Activated T-cell treated with anti-CD3 and anti-CD28 coated beads for 1 hour (primary cell): Measurements from ENCODE around the gene BST1.
"Not testable (repeated sequence)": the region's sequence is repeated elsewhere in the genome, so short reads cannot be mapped to it uniquely, and the experiment has no call there.

ENCODE experiments used
- DNase-seq: peaks from one replicate; pipeline ENCODE4 v3.0.0-alpha.2; 2020; ENCODE audit warnings: low read depth

Gene BST1

DNA sequence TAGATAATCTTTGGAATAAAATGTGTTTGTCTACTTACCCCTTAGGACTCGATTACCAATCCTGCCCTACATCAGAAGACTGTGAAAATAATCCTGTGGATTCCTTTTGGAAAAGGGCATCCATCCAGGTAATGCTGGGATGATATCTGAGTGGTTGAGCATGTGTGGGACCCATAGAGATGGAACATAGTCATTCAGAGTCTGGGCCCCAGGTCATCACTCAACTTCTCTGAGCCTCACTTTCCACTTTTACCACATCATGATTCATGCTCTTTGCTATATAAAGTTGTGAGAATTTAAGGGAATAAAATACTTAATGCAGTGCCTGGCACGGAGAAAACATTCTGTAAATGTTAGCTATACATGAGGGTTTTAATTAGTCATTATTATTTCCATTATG lies 8.9 kb downstream of the BST1 start:
- DNase-seq: no peak

DNA sequence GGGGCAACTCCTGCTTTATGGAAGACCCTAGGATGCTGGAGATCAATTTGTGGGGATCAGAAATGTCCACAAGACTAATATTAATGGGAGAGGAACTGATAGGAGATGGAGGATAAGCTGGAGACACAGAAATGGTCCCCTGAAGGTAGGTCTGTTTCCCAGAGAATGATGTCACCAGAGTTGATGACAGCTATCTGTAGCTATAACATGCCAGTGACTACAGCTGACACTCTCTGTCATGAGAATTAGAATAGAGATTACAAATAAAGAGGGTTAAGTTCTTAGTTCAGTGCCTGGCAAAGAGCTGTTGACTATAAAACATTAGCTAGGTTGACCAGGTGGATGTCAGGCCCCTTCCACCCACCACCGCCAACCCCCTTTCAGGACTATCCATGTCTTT lies 9.3 kb downstream of the BST1 start:
- no peak for DNase-seq

DNA sequence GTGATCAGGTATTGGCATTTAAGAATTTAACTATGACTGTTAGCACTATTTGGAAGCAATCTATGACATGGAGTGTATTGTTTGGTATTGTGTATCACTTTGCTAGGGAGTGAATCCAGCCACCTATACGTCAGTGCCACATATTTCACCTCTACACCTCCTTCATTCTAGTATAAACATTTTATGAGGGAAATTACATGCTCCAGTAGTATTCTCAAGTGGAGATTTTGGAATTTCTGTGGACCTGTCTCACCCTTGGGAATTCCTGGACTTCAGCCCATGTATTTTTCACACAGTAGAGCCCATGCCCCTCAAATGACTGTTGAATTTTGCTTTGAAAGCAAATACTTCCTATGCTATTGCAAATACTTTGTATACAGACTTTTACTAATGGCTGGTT lies 11.3 kb downstream of the BST1 start:
- DNase-seq: no peak

DNA sequence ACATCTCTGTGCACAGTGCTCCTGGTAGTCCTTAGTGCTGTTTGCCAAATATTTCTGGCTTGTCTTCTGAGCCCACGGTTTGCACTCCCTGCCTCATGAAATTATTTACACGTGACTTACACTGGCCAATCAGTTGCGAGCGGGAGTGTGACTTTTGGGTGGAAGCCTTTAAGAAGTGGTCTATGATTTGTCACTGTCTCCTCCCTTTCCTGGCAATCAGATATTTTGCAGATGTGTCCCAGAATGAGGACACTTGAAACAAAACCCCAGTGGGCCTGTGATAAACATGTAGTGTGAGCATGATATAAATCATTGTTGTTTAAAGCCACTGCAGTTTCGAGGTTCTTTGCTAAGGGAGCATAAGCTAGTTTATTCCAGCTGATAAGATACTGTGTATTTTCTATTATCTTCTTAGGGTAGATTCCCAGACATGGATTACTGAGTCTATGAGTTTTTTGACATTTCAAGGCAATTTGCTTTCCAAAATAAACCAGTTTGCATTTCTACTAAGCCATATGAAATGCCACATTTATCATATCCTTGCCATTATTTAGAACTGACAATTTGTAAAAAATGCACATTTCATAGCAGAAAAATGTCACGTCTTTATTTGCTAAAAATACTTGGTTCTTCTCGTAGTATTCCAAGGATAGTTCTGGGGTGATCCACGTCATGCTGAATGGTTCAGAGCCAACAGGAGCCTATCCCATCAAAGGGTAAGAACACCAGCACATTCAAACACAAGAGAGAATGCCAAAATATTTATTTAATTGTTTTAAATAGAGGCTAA lies 12.0 kb downstream of the BST1 start:
- DNase-seq: no peak

DNA sequence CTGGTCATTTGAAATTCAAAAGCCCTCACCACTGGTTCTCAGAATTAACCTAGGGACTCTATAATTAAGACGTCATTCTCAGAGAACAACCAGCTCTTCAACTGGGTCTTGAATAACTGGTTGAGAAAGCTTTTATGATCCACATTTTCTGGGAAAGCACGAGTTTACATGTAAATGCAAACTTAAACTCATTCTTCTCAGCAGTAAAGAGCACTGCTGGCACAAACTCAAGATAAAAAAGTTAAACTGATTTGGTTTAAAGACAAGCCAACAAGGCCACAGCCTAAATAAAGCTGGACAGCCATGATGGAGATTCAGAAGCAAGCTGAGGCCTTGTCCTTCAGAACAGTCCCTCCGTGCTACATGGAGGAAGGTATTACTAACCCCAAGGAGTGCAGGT lies 13.2 kb downstream of the BST1 start:
- no peak for DNase-seq

DNA sequence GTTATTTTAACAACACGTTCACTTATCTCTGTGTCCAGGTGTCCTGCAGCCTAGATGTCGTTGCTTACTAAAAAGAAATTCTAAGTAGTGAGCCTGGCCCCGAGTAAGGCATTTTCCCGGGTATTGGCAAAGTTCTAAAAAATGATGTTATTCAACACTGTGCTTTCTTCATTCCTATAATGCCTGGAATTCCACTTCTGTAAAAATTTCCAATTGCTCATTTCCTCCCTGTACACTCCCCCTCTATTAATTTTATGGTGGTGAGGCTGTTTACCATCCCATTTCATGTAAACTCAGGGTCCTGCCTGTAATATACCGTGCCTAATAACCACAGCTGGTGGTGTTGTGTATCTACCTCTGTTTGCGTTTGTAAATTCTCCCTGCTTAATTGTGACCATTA lies 14.2 kb downstream of the BST1 start:
- DNase-seq: no peak

DNA sequence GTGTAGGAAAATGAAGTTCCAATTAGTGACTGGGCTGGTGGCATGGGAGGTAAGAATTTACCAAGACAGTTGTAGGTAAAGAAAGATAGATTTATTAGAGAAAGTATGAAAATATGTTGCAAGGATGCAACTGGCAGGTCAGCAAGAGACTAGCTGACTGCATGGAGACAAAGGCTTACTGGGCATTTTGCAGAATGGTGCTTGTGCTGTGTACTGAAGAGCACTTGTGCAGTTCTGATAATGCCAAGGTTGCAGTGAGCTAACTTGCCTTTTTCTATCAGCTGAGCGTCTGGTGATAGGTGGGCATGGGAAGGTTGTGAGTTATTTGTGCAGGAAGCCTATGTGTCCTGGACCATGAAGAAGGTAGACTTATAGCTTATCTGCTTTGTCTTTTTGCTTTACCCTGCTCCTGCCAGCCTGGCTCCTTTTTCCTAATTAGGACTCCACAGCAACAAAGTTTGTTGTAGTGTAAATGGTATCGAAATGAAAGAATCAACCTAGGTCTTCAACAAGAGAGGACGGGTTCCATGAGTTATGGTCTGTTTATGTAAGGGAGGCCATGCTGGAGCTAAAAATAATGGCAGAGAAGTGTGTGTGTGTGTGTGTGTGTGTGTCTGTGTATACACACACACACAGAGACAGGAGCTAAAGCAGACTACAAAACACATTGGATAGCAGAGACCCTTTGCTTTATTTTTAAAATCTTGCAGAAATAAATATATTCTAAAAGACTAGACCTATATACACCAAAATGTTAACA lies 15.0 kb downstream of the BST1 start:
- DNase-seq: no peak

DNA sequence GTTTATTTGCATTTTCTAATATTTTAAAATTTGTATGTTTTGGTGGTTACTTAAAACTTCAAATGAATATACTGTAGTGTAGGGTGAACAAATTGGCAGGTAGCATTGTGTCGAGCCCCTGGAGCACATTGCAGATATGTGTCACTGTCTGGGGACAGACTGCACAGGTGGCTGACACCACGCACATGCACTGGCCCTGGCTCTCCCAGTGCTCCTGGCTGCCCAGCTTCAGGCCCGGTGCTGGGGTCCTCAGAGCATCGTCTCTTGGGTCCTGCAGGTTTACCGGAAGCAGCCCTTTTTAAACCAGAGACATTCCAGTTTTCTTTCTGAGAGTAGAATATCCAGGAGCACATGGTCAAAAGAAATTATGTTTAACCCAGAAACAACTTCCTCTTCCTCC lies 15.6 kb downstream of the BST1 start:
- no peak for DNase-seq

DNA sequence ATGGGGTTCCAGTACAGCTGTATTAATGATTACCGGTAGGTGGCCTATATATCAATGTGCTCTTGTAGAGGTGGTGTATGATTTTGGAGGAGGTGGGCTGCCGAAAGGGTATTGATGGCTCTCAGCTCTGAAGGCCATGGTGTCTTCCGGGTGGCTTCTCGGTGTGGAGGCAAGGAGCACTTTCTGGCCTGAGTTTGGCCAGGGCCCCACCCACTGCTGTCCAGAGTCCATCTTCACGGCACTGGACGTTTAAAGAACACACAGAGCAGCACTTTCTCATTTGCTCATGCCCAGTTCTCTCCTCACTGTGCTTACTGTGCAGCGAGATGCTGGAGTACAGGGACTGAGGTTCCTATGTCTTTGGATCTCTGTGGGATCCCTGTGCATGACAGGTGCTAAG lies 16.1 kb downstream of the BST1 start:
- DNase-seq: no peak

DNA sequence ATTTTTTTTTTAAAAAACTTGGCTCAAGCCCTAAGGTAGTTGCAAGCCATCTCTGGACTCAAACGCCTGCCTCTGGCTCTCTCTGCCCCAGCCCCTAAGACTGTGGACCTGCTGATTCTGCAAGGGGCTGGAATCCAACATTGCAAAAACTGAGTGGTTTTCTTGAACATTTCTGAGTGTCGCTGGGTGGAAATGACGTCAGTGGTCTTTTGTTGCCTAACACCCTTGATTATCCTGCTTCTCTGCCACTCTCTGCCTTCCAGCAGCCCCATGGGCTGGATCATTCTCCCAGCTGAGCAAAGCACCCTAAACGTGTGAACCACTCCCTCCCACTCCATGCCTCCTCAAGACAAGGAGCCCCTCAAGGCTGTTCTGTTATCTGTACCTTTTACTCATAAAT lies 16.6 kb downstream of the BST1 start:
- DNase-seq: no peak

DNA sequence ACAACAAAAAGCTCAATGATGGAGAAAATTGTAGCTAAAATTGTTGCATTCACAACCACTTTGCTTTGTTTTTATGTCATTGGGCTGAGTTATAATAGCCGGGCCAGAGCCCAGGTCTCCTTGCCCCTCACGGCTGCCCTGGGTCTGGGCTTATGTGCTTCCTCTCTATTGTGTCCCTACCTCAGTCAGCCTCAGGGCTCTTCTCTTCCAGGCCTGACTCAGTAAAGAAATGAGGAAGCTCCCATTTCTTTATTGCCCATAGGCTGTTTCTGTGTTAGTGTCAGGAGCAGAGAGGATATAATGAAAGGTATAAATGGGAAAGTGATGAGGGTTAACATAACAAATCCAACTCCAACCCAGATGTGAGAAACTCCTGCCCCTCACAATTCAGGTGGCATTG lies 18.0 kb downstream of the BST1 start:
- DNase-seq: no peak

DNA sequence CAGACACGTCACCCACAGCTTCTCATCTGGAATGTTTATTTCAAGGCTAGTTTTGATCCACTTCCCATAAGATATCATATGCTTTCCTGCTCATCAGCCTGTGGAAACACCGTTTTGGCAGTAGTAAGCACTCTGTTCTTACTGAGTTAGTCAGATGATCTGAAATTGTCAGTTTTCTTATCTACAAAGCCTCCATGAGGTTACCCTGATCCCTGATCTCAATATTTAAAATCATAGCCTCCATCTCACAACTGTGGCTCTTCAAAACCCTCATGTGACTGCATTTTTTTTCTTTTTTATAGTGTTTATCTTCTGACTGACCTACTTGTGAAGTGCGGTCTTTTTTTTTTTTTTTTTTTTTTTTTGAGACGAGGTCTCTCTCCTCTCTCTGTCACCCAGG lies 22.7 kb downstream of the BST1 start:
- DNase-seq: no peak

DNA sequence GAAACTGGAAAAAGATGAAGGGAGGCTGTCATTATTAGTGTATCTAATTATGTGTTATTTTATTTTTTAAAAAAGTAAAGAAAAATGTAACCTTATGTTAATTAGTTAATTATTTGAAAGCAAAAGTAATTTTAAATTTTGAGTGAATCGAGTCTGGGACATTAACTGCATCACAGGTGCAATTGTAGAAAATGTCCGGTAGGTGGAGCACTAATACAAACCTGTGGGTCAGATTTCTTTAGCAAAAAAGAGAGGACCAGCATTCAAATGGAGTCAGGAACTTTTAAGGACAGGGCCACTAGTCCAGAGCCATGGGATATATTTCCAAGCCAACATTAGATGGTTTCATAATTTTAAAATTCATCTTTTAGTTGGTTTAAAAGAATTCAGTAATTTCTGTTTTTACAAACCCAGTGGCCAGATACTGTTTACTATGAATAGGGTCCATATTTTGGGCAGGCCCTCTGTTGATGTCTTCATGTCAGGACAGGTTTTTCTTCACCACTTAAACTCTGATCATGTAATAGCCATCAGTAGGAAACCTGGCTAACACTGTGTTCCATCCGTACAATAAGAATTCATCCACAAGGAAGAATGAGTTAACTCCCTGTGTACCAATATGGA lies 27.2 kb downstream of the BST1 start:
- DNase-seq: no peak

DNA sequence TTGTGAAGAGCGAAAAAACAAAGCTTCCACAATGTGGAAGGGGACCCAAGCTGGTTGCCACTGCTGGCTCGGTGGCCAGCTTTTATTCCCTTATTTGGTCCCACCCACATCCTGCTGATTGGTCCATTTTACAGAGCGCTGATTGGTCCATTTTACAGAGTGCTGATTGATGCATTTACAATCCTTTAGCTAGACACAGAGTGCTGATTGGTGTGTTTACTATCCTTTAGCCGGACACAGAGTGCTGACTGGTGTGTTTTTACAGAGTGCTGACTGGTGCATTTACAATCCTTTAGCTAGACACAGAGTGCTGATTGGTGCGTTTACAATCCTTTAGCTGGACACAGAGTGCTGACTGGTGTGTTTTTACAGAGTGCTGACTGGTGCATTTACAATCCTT lies 30.2 kb downstream of the BST1 start:
- DNase-seq: not testable (repeated sequence)

DNA sequence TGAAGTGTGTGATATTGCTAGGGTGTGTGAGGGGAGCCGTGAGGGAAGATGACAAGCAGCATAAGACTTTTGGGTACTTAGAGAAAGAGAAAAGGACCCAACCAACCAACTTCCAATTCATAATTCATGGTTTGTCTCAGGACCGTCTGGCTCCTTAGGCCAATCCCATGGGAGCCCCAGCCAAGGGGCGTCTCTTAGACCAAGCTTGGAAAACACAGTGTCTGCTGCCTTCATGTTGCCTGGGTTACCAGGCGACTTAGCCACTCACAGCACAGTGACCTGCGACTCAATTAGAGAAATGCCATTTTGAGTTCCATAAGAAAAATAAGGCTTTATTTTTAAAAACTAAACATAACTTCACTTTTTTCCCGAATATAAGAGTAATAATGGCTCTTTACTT lies 32.7 kb downstream of the BST1 start:
- no peak for DNase-seq

DNA sequence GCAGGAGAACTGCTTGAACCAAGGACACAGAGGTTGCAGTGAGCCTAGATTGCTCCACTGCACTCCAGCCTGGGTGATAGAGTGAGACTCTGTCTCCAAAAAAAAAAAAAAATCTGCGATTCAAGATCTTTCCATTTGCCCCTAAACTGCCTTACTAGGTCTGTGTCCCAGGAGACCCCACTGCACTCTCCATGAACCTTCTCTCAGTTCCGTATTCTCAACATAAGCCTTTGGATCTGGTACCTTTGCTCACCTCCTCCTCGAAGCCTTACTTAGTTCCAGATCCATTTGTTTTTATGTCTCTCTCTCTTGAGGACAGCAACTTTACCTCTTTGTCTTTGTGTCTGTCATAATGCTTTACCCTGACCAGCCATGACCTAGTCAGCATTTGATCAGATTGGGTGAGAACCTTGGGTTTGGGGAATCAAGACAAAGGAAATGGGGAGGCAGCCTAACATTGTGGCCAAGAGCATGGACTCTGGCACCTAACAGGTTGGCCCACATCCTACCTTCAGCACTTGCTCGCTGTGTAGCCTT lies 33.7 kb downstream of the BST1 start:
- no peak for DNase-seq

DNA sequence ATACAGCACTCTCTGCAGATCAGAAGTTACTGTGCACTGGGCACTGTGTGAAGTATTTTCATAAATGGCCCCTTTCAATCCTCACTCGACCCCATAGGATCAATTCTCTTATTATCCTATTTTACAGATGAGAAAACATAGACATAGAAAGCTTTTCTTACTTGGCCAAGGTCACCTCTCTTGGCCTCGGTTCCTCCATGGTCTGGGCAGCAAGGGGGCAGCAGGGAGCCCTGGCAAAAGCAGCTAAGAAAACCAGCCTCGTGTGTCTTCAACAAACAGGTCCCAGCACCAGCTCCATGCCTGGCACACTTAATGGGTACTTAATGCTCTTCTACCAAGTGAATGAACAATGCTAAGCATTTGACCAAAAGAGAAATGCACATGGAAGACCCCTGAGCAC lies 34.4 kb downstream of the BST1 start:
- no peak for DNase-seq

DNA sequence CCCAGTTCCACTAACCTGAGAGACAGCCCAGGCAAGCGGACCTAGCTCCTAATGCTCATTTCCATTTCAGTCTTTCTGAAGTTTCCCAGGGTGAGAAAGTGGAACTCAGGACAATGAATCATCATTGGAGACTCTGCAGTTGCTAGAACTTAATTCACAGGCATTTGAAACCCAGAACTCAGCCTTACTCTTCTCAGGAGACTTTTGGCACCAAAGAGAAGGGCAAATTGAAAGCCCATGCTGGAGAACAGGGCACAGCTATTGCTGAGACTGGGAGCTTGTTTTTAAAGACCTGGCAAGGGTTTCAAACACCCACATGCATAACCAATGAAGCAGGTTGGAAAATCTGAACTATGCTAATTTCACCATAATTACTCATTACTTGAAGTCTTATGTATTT lies 36.0 kb downstream of the BST1 start:
- DNase-seq: no peak

DNA sequence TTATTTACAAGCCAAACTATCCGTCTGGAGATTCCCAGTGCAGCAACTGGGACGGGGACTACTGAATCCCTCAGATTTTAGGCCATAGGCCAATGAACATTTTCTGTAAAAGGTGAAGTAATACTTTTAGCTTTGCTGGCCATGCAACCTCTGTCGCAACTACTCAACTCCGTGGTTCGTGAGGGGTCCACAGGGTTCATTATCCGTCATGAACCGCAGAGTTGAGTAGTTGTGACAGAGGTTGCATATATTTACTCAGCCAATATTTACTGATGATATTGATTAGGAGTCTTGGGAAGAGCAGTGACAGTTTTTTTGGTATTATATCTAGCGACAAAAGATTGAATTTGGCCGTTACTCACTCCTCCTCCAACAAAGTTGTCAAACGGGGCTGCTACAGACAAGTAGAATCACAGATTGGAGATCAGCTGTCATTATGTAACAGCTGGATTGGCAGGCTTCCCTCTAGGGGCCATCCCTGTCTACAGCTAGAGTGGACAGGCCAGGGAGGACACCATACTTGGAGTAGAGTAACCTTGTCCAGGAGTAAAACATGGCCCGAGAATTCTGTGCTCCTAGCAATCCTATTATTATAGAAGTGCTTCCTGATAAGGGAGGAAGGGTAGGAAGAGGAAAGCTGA lies 38.0 kb downstream of the BST1 start:
- DNase-seq: no peak

DNA sequence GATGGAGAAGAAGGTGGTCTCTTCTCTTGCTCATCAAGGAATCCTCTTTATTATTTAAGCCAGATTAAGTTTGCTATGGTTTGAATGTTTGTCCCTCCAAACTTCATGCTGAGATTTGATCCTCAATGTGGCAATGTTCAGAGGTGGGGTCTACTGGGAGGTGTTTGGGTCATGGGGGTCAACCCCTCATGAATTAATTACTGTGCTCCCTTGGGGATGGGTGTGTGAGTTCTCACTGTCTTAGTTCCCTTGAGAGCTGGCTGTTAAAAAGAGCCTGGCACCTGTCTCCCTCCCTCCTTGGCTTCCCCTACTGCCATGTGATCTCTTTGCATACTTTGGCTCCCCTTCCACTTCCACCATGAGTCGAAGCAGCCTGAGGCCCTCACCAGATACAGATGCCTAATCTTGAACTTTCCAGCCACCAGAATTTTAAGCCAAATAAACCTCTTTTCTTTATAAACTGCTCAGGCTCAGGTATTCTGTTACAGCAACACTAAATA lies 39.3 kb downstream of the BST1 start:
- DNase-seq: no peak

DNA sequence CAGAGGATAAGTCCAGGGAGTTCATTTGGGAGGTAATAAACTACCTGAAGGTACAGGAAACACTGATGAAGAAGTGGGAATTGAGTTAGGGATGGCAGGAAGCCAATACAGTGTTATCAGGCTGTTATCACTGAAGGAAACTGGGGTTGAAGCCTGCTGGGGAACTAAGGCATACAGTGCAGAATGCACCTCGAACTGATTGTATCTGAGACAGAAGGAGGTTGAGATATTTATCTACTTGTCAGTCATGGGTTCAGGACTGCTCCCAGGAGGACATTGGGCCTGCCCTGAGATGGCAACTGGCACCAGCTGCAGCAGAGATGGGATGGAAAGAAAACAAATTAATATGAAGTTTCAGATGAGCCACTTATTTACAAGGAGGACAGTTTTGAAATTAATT lies 39.8 kb downstream of the BST1 start:
- DNase-seq: no peak

DNA sequence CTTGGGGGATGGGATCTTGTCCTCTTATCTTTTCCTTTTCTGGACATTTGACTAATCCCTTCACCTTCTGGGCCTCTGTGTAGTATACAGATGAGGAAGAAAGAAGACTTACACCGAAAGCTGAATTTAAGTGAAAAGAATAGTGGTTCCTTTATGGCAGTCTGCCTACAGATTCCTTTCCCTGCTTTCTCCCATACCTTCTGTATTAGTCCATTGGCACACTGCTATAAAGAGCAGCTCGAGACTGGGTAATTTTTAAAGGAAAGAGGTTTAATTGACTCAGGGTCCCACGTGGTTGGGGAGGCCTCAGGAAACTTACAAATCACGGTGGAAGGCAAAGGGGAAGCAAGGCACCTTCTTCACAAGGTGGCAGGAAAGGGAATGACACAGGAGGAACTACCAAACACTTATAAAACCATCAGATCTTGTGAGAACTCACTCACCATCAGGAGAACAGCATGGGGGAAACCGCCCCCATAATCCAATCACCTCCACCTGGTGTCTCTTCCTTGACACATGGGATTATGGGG lies 41.2 kb downstream of the BST1 start:
- DNase-seq: no peak
